HG03064 (cell line): ENCODE results near the gene LANCL3.
"Not testable (repeated sequence)": the region's sequence is repeated elsewhere in the genome, so short reads cannot be mapped to it uniquely, and the experiment has no call there.

Source experiments
- ATAC-seq: cut with Tn5 transposase; IDR thresholded peaks from one replicate; pipeline ENCODE4 v1.9.1; 2021; ENCODE audit warnings: low read depth; ENCODE audit not compliant: unreplicated experiment

LANCL3 gene

DNA sequence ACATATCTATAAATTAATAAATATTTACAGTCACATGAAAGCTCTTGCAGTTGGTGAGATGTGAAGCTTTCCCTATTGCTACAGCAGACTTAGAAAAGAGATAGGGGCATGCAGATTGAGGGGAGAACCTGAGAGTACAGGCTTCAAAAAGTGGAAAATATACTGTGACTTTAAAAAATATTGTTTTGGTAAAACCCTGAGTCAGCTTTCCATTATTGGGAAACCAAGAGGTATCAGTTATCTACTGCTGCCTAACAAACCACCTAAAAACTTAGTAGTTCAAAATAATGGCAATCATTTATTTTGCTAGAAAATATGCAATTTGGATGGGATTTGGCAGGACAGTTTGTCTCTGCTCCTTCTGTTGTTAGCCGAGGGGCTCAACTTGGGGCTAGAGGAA, 38.3 kb downstream of the LANCL3 start:
- ATAC-seq: no peak

DNA sequence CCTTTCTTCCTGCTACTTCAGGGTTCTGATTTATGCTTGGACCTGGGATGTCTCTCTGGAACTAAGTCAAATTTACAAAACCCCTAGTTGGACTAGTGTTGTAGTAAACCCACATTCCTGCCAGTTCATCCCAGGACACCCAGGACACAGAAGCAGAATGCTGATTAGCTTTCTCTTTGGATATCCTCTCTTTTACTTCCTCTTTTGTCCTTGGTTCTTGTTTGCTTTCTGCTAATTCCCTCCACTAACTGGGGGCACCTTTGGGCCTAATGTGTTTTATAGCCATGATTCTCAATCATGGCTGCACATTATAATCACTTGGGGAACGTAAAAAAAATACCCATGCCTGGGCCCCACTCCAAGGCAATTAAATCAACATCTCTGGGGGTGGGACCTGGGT, 42.5 kb downstream of the LANCL3 start:
- ATAC-seq: no peak

DNA sequence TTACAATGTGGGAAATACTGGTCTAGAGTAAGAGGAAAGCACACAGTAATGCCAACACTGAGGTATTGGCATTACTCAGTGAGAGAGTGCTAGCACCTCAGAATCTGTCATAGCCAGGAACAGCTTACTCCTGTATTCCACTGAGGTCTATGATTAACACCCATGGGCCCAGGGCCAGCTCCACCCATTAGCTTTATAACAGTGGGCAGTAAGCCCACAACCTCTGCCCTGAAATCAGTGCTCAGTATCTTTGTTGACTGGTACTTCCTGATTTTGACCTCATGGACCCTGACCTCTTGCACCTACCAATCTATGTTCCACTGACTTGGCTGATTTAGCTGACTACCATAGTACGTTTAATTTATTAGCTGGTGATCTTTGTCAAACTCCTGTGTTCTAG, 56.1 kb downstream of the LANCL3 start:
- ATAC-seq: no peak

DNA sequence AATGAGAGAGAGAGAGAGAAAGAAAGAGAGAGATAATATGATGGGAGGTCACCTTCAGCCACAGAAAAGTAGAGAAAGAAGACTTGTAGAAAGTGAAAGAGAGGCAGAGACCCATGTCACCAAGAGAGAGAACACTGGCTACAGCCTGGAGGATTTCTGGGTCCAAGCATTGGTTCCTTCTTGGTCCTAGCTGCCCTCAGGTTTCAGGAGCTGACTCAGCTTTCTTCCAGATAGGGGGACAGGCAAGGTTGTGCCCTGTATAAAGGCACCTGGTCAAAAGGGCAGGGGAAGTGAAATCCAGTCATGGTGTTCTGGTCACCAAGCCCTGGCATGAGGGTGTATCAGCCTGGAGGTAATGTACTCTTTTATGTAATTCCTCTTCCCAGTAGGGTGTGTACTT, 66.6 kb downstream of the LANCL3 start:
- no peak for ATAC-seq

DNA sequence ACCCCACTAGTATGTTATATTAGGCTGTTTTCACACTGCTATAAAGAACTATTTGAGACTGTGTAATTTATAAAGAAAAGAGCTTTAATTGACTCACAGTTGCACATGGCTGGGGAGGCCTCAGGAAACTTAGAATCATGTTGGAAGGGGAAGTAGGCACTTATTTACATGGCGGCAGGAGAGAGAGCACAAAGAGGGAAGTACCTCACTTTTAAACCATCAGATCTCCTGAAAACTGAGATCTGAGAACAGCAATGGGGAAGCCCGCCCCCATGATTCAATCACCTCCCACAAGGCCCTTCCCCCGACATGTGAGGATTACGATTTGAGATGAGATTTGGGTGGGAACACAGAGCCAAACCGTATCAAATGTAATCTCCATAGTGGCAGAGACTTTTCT, 68.7 kb downstream of the LANCL3 start:
- no peak for ATAC-seq

DNA sequence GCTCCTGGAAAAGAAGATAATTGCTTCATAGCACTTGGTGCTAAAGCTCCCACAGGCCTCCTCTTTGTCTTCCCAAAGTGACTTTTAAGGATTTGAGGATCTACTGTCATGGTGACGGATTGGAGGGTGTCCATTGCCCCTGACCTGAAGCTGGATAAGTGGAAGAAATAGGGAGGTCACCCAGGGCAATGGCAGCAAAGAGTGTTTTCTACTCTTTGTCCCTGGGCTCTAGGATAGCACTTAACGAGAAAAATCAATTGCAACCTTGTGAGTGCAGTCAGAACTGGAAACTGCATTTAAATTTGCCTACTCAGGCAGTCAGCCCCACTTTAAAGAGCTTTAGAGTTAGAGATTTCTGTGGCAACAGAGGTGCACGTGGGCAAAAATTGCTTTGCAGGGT, 70.4 kb downstream of the LANCL3 start:
- no peak for ATAC-seq

DNA sequence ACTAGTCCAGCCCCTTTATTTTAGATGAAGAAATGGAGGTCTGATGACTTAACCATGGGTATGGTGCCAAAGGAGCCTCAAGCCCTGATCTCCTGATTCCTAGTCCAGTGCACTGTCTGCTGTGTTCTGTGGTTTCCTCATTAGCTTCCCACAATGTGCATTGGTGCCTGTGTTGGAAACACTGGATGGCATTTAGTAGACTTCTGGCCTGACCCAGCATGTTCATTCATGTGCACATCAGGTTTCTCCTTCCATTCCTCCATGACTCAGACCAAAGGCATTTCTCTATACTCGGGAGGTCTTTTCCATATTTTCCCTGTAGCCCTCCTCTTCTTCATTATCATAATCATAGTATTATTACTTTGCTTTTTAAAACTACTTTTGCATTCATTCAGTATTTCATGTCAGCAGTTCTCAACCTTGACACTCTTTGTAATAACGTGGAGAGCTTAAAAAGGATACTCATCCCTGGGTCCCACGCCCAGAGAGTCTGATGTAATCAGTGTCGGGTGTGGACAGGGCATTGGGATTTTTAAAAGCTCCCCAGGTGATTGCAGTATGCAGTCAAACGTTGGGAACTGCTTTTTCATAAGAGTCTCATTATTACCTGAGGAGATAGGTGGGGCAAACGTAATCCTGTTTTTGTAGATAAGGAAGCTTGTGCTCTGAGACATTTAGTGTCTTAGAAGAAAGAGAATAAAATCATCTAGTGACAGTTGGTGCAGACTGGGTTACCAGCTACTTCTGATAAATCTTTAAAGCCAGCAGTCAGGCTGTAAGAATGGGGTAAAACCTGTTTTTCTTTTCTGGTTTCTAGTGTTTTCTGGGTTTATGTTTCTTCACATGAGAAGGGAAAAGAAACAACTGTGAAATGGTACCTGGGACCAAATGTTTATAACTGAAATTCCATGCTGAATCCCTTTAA, 73.2 kb downstream of the LANCL3 start:
- no peak for ATAC-seq

DNA sequence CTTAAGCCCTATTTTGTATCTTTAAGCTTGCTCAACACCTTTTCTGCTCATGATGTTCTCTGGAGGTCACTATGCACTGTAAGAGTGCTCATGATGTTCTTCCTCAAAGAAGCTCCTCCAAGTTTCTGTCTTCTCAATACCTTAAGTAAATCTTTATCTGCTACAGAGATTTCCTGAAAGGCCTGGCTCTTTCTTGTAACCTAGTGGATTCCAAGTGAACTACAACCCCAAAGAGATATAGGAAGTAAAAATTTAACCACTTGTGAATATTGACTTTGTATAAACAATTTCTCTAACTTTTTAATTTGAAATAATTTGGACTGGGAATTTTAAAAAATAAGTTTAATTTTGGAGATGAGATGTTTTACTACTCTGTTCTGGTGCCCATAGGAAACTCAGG, 74.8 kb downstream of the LANCL3 start:
- ATAC-seq: no peak

DNA sequence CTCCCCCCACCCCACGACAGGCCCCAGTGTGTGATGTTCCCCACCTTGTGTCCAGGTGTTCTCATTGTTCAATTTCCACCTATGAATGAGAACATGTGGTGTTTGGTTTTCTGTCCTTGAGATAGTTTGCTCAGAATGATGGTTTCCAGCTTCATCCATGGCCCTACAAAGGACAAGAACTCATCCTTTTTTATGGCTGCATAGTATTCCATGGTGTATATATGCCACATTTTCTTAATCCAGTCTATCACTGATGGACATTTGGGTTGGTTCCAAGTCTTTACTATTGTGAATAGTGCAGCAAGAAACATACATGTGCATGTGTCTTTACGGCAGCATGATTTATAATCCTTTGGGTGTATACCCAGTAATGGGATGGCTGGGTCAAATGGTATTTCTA, 79.4 kb downstream of the LANCL3 start:
- ATAC-seq: not testable (repeated sequence)

DNA sequence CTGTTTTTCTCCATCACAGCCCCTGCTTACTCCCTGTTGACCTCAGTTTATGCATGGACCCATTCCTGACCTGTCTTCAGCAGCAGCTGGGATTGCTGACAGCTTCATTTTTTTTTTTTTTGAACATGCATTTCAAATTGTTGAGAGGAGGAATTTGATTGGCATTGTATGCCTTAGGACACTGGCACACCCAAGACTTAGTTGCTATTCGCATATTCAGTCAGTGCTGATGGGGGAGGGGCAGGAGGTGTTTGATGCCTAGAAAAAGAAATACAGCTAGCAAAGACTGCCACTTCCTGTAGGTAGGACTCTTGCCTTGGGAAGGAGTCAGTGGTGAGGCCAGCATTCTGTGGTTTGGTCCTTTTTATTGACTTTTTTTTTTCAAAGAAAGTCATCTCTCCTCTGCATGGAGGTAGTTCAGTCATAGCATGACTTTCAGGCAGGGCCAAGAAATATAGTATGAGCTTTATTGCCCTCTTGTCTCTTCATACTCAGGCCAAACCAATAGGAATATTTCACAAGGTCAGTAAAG, 80.5 kb downstream of the LANCL3 start:
- ATAC-seq: no peak

DNA sequence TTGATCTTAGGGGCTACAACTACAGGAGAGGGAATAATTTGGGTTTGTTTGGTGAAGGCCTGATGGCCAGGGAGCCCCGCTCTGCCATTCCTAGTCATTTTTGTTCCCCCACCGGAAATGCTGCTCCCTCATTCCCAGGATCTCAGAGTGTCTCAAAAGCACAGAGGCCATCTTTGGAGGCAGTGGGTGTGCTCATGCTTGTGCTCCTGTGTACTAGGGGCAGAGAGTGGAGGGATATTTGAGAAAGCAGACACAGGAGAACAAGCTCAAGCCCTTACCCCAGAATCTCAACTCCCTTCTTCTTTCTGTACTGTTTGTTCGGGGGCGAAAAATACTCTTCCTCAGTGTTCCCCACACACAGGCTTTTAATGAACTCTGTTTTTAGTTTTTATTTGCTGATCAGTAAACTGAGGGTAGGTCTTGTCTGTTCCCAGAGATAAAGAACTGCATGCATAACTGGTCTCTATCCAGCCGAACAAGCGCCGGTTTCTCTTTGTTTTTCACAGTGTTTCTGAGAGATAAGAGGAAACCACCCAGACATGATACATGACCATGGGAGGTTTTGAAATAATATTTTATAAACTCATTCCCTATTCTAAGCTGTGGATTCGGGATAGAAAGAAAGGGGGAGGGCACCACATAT, 81.2 kb downstream of the LANCL3 start:
- ATAC-seq: no peak

DNA sequence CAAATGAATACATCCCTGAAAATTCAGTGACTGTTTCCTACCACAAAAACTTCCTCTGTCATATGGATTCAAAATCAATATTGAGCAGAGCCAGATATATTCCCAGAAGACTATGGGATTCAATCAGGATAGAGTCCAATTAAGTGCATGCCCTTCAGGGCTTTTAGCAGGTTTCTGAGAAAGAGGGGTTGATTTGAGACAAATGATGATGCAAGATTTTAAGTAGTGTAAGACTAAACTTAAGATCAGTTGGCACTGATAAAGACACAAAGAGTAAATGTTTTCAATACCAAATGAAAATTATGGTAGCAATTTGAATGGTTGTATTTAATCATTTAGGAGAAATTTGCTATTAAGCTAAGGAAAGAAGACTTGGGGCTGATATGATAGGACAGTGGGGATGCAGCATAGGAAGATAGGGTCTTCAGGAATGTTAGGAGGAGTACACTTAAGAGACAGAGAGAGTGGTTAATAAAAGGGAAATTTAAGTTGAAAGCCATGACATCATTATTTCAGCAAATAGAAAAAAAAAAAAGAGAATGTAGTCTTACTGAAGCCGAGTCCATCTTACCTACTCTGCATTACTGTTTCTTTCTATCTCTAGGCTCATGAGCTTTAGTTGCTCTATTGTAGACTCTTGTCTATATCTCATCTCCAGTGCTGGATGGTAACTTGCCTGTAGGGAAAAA, 82.1 kb downstream of the LANCL3 start:
- ATAC-seq: no peak

DNA sequence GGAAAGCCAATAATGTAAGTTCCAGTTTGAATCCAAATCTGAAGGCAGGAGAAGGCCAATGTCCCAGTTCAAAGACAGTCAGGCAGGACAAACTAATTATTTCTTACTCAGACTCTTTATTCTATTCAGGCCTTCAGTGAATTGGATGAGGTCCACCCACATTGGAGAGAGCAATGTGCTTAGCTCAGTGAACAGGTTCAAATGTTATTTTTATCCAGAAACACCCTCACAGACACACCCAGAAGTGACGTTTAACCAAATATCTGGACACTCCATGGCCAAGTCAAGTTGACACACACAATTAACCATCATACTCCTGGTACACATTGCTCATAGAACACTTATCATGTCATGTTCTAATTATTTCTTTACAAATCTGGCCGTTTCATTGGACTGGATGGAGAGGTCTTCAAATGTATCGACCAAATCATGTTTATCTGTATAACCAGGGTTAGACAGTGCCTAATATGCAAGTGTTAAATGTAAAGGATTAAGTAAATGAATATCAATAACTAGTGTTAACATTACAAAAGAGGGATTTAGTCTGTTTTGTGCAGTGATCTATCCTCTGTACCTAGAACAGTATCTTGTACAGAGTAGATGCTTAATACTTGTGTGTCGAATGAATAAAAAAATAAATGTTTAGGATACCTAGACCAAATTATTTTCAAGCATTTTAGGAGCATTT, 87.0 kb downstream of the LANCL3 start:
- no peak for ATAC-seq

DNA sequence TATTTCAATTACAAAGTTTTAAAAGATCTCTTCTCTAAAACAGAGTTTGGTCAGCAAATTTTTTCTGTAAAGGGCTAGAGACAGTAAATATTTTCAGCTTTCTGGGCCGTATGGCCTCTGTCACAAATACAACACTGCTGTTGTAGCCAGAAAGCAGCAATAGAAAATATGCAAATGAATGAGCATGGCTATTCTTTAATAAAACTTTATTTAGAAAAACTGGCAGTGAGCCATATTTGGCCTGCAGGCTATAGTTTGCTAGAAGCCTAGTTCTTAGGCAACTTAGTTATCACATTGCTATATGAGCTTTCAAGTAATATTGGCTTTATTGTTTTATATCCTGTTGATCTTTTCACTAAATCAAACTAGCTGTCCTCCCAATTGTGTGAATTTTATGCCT, 87.6 kb downstream of the LANCL3 start:
- ATAC-seq: no peak

DNA sequence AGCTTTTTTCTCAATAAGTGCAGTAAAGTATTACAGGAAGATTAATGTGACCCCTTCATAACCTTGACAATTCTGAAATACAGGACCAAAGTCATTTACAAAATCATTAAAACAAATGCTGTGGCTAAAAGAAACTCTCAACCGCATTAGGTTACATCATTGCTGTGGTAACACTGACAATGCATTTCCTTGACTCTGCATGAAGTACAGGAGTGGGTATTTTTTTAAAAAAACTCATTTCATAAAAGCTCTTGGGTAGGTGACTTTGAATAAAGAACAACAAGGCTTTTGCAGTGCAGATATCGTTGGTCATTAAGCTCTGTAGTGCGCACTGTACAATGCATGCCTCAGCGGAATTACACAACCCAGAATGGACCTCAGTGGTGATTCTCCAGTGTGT, 90.7 kb downstream of the LANCL3 start:
- ATAC-seq: no peak

DNA sequence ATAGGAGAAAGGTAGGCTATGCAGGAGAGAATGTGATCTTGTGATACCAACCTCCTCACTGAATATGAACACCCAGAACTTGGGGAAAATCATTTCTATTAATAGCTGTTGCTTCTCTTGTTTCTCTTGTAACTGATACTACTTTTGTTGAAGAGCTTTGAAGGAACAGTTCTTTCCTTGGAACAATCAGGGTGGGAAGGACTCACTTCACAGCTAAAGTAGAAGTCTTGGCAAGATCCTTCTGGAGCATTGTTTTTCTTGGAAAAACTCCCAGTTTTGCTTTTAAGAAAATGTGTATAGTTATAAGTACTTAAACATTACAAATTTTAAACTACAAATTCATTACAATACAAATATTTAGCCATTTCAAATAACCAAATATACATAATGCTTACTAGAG, 95.1 kb downstream of the LANCL3 start:
- no peak for ATAC-seq

DNA sequence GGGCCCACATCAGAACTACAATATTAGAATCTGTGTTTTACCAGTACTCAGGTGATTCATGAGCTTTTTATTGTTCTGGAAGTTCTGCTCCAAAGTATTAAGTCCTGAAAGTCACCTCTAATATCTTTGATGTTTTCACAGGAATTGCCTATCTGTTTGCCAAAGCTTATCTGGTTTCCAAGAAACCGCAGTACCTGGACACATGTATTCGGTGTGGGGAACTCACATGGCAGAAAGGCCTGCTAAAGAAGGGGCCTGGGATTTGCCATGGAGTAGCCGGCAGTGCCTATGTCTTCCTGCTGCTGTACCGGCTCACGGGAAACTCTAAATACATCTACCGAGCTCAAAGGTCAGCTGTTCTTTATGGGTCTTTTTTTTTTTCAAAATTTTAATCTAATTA, 95.7 kb downstream of the LANCL3 start:
- no peak for ATAC-seq

DNA sequence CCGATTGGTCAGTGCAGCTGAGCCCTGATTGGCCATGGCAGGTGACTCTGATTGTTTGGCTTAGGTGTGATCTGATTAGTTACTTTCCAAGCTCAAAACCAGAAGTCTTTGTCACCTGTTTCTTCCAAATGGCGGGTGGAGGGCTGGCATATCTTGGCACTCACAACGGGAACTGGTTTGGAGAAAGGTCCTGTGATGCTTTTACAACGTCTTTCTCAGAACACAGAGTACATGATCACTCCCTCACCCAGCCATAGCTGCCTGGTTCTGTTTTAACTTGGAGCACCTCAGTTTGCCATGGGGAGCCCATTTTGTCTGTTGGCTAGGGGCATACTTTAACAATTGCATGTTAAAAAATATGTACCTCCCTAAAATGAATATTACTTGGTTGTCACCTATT, 101.1 kb downstream of the LANCL3 start:
- no peak for ATAC-seq

DNA sequence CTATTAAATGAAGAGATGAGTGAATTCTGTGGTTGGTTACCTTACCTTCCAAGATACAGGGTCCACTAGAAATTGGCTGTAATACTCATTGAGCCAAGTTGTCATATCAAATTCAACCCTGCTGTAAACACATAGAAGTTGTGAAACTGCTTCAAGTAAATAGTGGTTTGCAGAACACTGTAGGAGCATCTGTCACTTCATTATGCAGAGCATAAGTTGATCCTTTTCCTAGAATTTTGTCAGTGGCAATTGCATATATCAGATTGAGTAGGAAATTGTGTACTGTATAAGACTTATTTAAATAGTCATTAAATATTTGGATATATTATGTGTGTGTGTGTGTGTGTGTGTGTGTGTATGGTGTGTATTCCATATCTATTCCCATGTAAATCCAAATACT, 105.3 kb downstream of the LANCL3 start:
- ATAC-seq: no peak

DNA sequence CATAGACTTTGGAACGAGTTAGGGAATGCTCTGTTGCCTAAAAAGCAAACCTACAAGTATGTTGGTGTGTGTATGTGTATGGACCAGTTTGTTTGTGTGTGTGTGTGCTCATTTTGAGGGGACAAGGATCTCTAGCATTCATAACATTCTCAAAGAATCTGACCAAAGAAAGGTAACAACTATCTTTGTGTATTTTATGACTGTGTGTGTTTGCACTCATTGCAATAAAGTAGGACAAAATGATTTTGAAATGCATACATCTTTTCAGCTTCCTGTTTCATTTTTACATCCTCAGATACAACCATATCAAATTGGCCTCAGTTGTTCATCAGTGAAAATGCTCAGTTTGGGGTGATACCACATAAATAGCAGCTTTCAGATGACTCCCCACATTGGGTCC, 105.8 kb downstream of the LANCL3 start:
- no peak for ATAC-seq

DNA sequence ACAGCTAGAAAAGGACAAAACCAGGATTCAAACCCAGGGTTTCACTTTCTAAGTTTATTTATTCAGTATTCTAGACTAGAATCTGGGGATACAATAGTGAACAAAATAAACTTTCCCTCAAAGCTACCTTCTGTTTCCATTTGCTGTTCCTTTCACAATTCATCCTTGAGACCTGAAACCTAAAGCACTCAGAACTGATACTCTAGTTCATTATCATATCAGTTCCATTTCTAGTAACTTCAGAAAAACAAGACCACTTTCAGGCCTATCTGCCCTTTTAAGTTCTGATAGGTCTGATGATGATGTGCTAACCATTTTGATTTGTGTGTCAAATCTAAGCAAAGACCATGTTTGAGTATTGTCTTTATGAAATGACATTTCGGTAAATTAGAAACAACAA, 106.3 kb downstream of the LANCL3 start:
- no peak for ATAC-seq
